ENCODE results near the gene KCNT1. TPM values are rescaled to one million over a fixed set of nuclear protein-coding genes. Genes with fewer than 3 reads are reported as not detected.

The KCNT1 gene
- total RNA-seq, 3 donors from 2014 or later = not detected

DNA sequence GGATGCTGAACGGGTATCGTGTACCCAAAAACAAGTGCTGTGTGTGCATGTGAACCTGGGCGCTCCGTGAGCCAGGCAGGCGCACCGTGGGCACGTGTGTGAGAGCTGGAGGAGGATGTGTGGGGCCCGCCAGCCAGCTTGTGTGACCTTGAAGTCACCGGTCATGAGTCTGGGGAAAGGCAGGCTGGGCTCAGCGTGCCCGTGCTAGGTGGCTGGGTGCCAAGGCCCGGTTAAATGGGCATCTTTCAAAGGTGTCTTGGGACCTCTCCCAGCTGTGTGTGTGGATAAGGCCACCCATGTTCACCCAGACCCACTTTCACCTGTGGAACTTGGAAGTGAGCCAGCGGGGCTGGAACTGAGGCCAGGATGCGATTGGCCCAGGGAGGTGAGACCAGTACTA, 3.4 kb downstream of the KCNT1 start:
- no peak for DNase-seq (ENCODE audit: low spot score in 2 of 2)
- Histone ChIP-seq H3K9me3 (no peaks in the 10 kb centered on the region), H3K27me3 (peaks cover 0 to 81% of the 10 kb centered on the region in 2 donors), H3K4me3 (no peak overlapping the region), H3K4me1 (no peaks in the 10 kb centered on the region), H3K27ac (no peak overlapping the region), H3K36me3 (no peaks in the 10 kb centered on the region)
- intact Hi-C loops (cut with DNase I; ENCODE audit: low total_unique reads) = no loop called here
- TF ChIP-seq POLR2A (IDR thresholded peaks at IDR 0.05) (no peak), CTCF (IDR thresholded peaks at IDR 0.05) (no peak), POLR2AphosphoS5 (IDR thresholded peaks at IDR 0.05) (no peak)

GRCh38 chr9:135706288-135706687, 4.3 kb downstream of the KCNT1 start:
- Histone ChIP-seq H3K9me3 (no peaks in the 10 kb centered on the region), H3K36me3 (no peaks in the 10 kb centered on the region), H3K27ac (no peak overlapping the region), H3K27me3 (peaks cover 0 to 82% of the 10 kb centered on the region in 2 donors), H3K4me1 (no peaks in the 10 kb centered on the region), H3K4me3 (no peak overlapping the region)
- TF ChIP-seq POLR2A (IDR thresholded peaks at IDR 0.05) = no peak
- TF ChIP-seq POLR2AphosphoS5 (IDR thresholded peaks at IDR 0.05) = no peak
- TF ChIP-seq CTCF (IDR thresholded peaks at IDR 0.05) = no peak
- DNase-seq (ENCODE audit: low spot score in 2 of 2) = no peak
- intact Hi-C loops (cut with DNase I; ENCODE audit: low total_unique reads) = no loop called here

GRCh38 chr9:135707252-135708138, 5.5 kb downstream of the KCNT1 start:
- Histone ChIP-seq H3K27ac (no peak overlapping the region), H3K36me3 (no peaks in the 10 kb centered on the region), H3K4me1 (no peaks in the 10 kb centered on the region), H3K4me3 (no peak overlapping the region), H3K27me3 (peaks cover 0 to 82% of the 10 kb centered on the region in 2 donors), H3K9me3 (no peaks in the 10 kb centered on the region)
- DNase-seq (ENCODE audit: low spot score in 2 of 2) = no peak
- intact Hi-C loops (cut with DNase I; ENCODE audit: low total_unique reads) = no loop called here
- TF ChIP-seq CTCF (IDR thresholded peaks at IDR 0.05) = no peak
- TF ChIP-seq POLR2AphosphoS5 (IDR thresholded peaks at IDR 0.05) = no peak
- no peak for TF ChIP-seq POLR2A (IDR thresholded peaks at IDR 0.05)

- H3K27ac ChIP-seq = no peak overlapping the region
- H3K4me1 ChIP-seq = no peaks in the 10 kb centered on the region
- TF ChIP-seq POLR2AphosphoS5 (IDR thresholded peaks at IDR 0.05) (no peak), CTCF (IDR thresholded peaks at IDR 0.05) (no peak), POLR2A (IDR thresholded peaks at IDR 0.05) (no peak)
- H3K27me3 ChIP-seq = peaks cover 0 to 82% of the 10 kb centered on the region in 2 donors
- H3K4me3 ChIP-seq = no peak overlapping the region
- intact Hi-C loops (cut with DNase I; ENCODE audit: low total_unique reads) = no loop called here
- H3K9me3 ChIP-seq = no peaks in the 10 kb centered on the region
- H3K36me3 ChIP-seq = no peaks in the 10 kb centered on the region
- DNase-seq (ENCODE audit: low spot score in 2 of 2) = no peak
These were observed 6.2 kb downstream of the KCNT1 start for GRCh38 chr9:135708164-135708563.

GRCh38 chr9:135711391-135711790, 9.4 kb downstream of the KCNT1 start:
- intact Hi-C loops (cut with DNase I; ENCODE audit: low total_unique reads) = no loop called here
- no peaks in the 10 kb centered on the region for H3K9me3 ChIP-seq
- peaks cover 0 to 82% of the 10 kb centered on the region in 2 donors for H3K27me3 ChIP-seq
- no peak overlapping the region for H3K27ac ChIP-seq
- H3K4me3 ChIP-seq = no peak overlapping the region
- no peaks in the 10 kb centered on the region for H3K4me1 ChIP-seq
- no peak for TF ChIP-seq POLR2AphosphoS5 (IDR thresholded peaks at IDR 0.05)
- no peak for TF ChIP-seq CTCF (IDR thresholded peaks at IDR 0.05)
- no peak for TF ChIP-seq POLR2A (IDR thresholded peaks at IDR 0.05)
- no peak for DNase-seq (ENCODE audit: low spot score in 2 of 2)
- H3K36me3 ChIP-seq = no peaks in the 10 kb centered on the region

All from breast epithelium (tissue), 4 donors.